ENCODE data around the gene PAMR1. TPM values are rescaled to one million over a fixed set of nuclear protein-coding genes. Genes with fewer than 3 reads are reported as not detected.

The PAMR1 gene
- total and polyA plus RNA-seq, 4 donors: 0.60 to 15.2 (median 1.4) TPM

DNA sequence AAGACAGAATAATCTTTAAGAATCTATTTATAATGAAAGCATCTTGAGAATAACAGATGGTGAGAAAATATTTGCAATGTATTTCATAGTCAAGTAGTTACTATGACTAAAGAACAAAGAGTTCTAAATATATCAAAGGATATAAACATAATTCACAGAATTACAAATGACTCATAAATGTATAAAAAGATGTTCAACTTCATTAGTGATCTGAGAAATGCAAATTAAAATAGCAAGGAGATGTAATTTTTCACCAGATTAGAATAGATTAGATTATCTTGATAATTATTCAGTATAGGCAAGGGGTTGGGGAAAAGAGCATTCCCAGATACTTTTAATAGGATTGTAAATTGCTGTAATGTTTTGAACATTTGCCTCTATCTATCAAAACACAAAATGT lies 30.1 kb upstream of the PAMR1 start:
- TF ChIP-seq, protein P1, sequence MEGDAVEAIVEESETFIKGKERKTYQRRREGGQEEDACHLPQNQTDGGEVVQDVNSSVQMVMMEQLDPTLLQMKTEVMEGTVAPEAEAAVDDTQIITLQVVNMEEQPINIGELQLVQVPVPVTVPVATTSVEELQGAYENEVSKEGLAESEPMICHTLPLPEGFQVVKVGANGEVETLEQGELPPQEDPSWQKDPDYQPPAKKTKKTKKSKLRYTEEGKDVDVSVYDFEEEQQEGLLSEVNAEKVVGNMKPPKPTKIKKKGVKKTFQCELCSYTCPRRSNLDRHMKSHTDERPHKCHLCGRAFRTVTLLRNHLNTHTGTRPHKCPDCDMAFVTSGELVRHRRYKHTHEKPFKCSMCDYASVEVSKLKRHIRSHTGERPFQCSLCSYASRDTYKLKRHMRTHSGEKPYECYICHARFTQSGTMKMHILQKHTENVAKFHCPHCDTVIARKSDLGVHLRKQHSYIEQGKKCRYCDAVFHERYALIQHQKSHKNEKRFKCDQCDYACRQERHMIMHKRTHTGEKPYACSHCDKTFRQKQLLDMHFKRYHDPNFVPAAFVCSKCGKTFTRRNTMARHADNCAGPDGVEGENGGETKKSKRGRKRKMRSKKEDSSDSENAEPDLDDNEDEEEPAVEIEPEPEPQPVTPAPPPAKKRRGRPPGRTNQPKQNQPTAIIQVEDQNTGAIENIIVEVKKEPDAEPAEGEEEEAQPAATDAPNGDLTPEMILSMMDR (IDR thresholded peaks at IDR 0.05; ENCODE audit: control extremely low read depth, extremely low read depth): no peak
- no peaks in the 10 kb centered on the region for H3K27me3 ChIP-seq (ENCODE audit: control insufficient read depth in 3 of 3, insufficient read depth in 3 of 3, low read length in 2 of 3)

DNA sequence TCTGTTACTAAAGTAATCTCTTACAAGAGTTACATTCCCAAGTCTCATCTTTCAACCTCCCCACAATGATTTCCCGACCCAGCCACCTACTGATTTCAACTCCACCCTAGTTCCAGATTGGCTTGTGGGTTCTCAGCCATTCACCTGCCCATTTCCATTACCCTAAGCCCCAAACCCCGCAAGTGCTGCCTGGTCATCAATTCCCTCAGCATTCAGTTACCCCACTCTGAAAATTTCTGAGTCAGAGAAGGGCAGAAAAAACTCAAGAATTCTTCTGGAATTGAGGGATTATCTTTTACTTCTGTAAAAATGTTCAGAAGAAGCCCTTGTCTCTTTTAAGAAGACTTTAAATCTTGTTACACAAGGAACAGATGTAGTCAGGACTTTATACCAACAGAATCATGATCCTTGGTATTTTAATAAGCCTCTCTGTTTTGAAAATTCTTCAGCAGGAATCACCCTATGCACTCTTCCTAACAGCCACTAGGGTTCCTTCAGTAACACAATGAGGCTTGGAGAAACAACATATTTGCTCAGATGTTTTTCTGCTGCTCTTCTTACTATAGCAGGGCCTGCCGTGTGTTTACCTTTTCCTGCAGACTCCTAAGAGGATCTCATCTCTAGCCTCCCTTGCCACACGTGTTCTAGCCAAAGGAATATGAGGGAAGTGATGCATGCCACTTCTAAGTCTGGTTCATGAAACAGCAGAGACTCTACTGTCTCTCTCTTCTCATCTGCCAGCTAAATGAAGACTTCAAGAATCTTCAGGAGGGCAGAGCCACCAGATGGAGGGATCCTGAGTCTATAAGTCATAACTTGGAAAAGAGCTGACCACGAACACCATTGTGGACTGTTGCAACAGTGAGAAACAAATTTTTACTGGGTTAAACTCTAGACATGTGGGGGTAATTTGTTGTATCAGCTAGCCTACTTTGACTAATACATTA lies 29.3 kb upstream of the PAMR1 start:
- Histone ChIP-seq H3K4me1 (ENCODE audit: control insufficient read depth in 5 of 5, insufficient read depth in 5 of 5, low read length in 5 of 5) (peaks cover 0 to 2% (median 0%) of the 10 kb centered on the region in 5 donors), H3K27me3 (ENCODE audit: control insufficient read depth in 3 of 3, insufficient read depth in 3 of 3, low read length in 2 of 3) (no peaks in the 10 kb centered on the region), H3K9ac (ENCODE audit: insufficient read depth in 1 of 2, low read length in 2 of 2) (no peak overlapping the region), H3K27ac (ENCODE audit: low read depth in 1 of 2, low read length in 1 of 2) (no peak overlapping the region), H3K9me3 (ENCODE audit: control insufficient read depth in 4 of 4, insufficient read depth in 3 of 4, low read length in 3 of 4) (no peaks in the 10 kb centered on the region), H3K36me3 (ENCODE audit: control insufficient read depth in 4 of 4, insufficient read depth in 4 of 4, low read length in 4 of 4) (no peaks in the 10 kb centered on the region), H3K4me3 (no peak overlapping the region)
- TF ChIP-seq, protein P1 (IDR thresholded peaks at IDR 0.05; ENCODE audit: control extremely low read depth, extremely low read depth): no peak
- WGBS, 2 donors: 74 to 78% methylated on average over 5 of the region's 5 CpGs
- ATAC-seq (ENCODE audit: insufficient read depth, low FRiP score) (no peak), DNase-seq (no peak)

More for the DNA sequence above, 30.1 kb upstream of the PAMR1 start:
- DNase-seq (no peak), ATAC-seq (ENCODE audit: insufficient read depth, low FRiP score) (no peak)
- Histone ChIP-seq H3K27ac (ENCODE audit: low read depth in 1 of 2, low read length in 1 of 2) (no peak overlapping the region), H3K9ac (ENCODE audit: insufficient read depth in 1 of 2, low read length in 2 of 2) (no peak overlapping the region), H3K4me3 (no peak overlapping the region), H3K36me3 (ENCODE audit: control insufficient read depth in 4 of 4, insufficient read depth in 4 of 4, low read length in 4 of 4) (no peaks in the 10 kb centered on the region), H3K4me1 (ENCODE audit: control insufficient read depth in 5 of 5, insufficient read depth in 5 of 5, low read length in 5 of 5) (no peaks in the 10 kb centered on the region), H3K9me3 (ENCODE audit: control insufficient read depth in 4 of 4, insufficient read depth in 3 of 4, low read length in 3 of 4) (no peaks in the 10 kb centered on the region)

DNA sequence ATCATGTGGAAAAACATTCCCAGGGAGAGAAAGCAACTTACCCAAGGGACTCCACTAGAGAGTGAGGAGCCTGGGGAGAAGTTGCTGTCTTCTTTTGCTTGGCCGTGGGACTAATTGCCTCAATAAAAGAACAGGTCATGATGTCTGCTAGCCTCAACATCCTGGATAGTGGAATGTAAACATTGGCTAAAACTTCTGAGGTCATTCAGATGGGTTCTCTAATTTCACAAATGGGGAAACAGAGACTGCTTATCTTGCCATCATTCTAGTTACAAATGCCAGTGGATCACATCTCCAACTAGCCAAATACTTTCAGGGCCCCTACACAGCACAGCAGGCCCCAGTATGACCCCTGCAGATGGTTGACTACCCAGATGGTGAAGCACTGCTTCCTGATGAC lies 28.4 kb upstream of the PAMR1 start:
- Histone ChIP-seq H3K9ac (ENCODE audit: insufficient read depth in 1 of 2, low read length in 2 of 2) (no peak overlapping the region), H3K4me1 (ENCODE audit: control insufficient read depth in 5 of 5, insufficient read depth in 5 of 5, low read length in 5 of 5) (peaks cover 0 to 3% (median 0%) of the 10 kb centered on the region in 5 donors), H3K27me3 (ENCODE audit: control insufficient read depth in 3 of 3, insufficient read depth in 3 of 3, low read length in 2 of 3) (no peaks in the 10 kb centered on the region), H3K9me3 (ENCODE audit: control insufficient read depth in 4 of 4, insufficient read depth in 3 of 4, low read length in 3 of 4) (no peaks in the 10 kb centered on the region), H3K27ac (ENCODE audit: low read depth in 1 of 2, low read length in 1 of 2) (no peak overlapping the region), H3K36me3 (ENCODE audit: control insufficient read depth in 4 of 4, insufficient read depth in 4 of 4, low read length in 4 of 4) (no peaks in the 10 kb centered on the region), H3K4me3 (no peak overlapping the region)
- ATAC-seq (ENCODE audit: insufficient read depth, low FRiP score): no peak
- DNase-seq: no peak
- TF ChIP-seq, protein P1 (IDR thresholded peaks at IDR 0.05; ENCODE audit: control extremely low read depth, extremely low read depth): no peak
- 52 to 78% methylated on average over 1 of the region's 1 CpG for WGBS, 2 donors
